Heart right ventricle (tissue), 16 donors: ENCODE results near the gene SCUBE1. TPM values are rescaled to one million over a fixed set of nuclear protein-coding genes. Genes with fewer than 3 reads are reported as not detected.

Experiments
- ATAC-seq, 8 donors: fragments of 200-7000 bp; cut with Tn5 transposase; one replicate each; pipeline ENCODE4 v1.9.1; 2020; ENCODE audit warnings: mild to moderate bottlenecking in 8 of 8, moderate library complexity in 8 of 8, moderate number of reproducible peaks in 1 of 8
- DNase-seq, 2 donors: peaks; one replicate each; pipeline ENCODE4 v3.0.0-alpha.2; 2020
- H3K27ac ChIP-seq, 10 donors: fragments of 200-600 bp; sonication (generic) in 2 of 10; one replicate each; pipeline versions ENCODE4 v1.5.0 to v1.8.0; 2020 to 2022; ENCODE audit warnings: mild to moderate bottlenecking in 3 of 10
- H3K27me3 ChIP-seq, 7 donors: fragments of 200-600 bp; one replicate each; pipeline ENCODE4 v1.8.0; 2021 to 2022; ENCODE audit warnings: mild to moderate bottlenecking in 2 of 7
- H3K36me3 ChIP-seq, 9 donors: fragments of 200-600 bp; sonication (generic) in 1 of 9; one replicate each; pipeline versions ENCODE4 v1.5.0 to v1.8.0; 2020 to 2022; ENCODE audit warnings: mild to moderate bottlenecking in 2 of 9
- H3K4me1 ChIP-seq, 9 donors: fragments of 200-600 bp; sonication (generic) in 1 of 9; one replicate each; pipeline versions ENCODE4 v1.5.0 to v1.8.0; 2020 to 2022; ENCODE audit warnings: mild to moderate bottlenecking in 4 of 9
- H3K4me3 ChIP-seq, 10 donors: fragments of 200-600 bp; sonication (generic) in 2 of 10; one replicate each; pipeline versions ENCODE4 v1.5.0 to v1.8.0; 2020 to 2022; ENCODE audit warnings: mild to moderate bottlenecking in 7 of 10, moderate library complexity in 2 of 10
- H3K9me3 ChIP-seq, 11 donors: fragments of 200-600 bp in 10 of 11; sonication (generic) in 2 of 11; one replicate each; pipeline versions ENCODE4 v1.5.0 to v1.8.0; 2013 to 2022; ENCODE audit warnings: mild to moderate bottlenecking in 2 of 11, control low read depth in 1 of 11, moderate library complexity in 1 of 11
- WGBS, 2 donors: extraction: QIAGEN DNeasy Blood & Tissue Kit; methylation state at CpG; one replicate each; pipeline ENCODE4 v1.1.7; 2013; ENCODE audit warnings: inconsistent platforms in 1 of 2; 5-methylcytosine and 5-hydroxymethylcytosine counted together
- intact Hi-C, 10 donors: fragments of 100-400 bp; cut with DNase I; formaldehyde crosslinking; loops; one replicate each; pipeline versions ENCODE4 v1.11.1 to v1.14.2; 2022
- polyA plus RNA-seq, 2 donors: library from polyadenylated mRNA; stranded (reverse); fragments of 200-250 nt; gene quantifications; one replicate each; pipeline ENCODE4 v1.2.3, GENCODE V29; 2013
- total RNA-seq, 10 donors: library from RNA; stranded (reverse); fragmentation: NEBNext Ultra II Directional in 3 of 10; extraction: Animal tissue kit (Norgen Biotek cat#: 25700) in 3 of 10; gene quantifications; one replicate each; pipeline versions ENCODE4 v1.2.1 to v1.2.4, GENCODE V29; 2021 to 2023
- TF ChIP-seq, protein P1 (sequence below), 9 donors: fragments of 200-600 bp; sonication (generic) in 2 of 9; IDR thresholded peaks; one replicate each; pipeline versions ENCODE4 v1.5.0 to v1.8.0; 2021 to 2022; ENCODE audit warnings: antibody characterized with exemption in 9 of 9, mild to moderate bottlenecking in 5 of 9, moderate library complexity in 1 of 9
- donor health status: Arrhythmogenic right ventricular cardiomyopathy.
- donor health status: ischemic (EF 13 %, LVEDD 7.1; RV severe dilation, severe dysfunction).
- donor health status: healthy with polysubstance abuse.
- donor health status: DM: no; HTN: yes; CAD: no.
- donor health status: DM: no; HTN: no; CAD: no.
- donor health status: ischemic (EF 25% LVEDD 6.9; RV normal size, moderate dysfunction).
- donor health status: ischemic (EF 25% LVEDD 5.7; RV mildly dilated, moderate dysfunction).
- donor health status: healthy.
- donor health status: DM: yes; HTN: yes; CAD: no.
- donor health status: Ischemic cardiomyopathy.
- donor health status: ischemic (EF 35%, LVEDD 5.7; RV mildly dilated, moderate dysfunction).
- donor health status: nonischemic (EF 11% LVEDD 7.7; RV severe dilation, severe dysfunction).
- donor health status: DM: yes; HTN: yes; CAD: no.
- donor health status: PGD.
- donor health status: ischemic (EF 29% LVEDD 5.4; RV normal size, mild dysfunction).
- donor health status: nonischemic (EF 23%, LVEDD 6.1; RV moderate dilation, normal function).

SCUBE1 gene
- total and polyA plus RNA-seq, 12 donors: 0.01 to 0.60 (median 0.13) TPM; not detected in 1

DNA sequence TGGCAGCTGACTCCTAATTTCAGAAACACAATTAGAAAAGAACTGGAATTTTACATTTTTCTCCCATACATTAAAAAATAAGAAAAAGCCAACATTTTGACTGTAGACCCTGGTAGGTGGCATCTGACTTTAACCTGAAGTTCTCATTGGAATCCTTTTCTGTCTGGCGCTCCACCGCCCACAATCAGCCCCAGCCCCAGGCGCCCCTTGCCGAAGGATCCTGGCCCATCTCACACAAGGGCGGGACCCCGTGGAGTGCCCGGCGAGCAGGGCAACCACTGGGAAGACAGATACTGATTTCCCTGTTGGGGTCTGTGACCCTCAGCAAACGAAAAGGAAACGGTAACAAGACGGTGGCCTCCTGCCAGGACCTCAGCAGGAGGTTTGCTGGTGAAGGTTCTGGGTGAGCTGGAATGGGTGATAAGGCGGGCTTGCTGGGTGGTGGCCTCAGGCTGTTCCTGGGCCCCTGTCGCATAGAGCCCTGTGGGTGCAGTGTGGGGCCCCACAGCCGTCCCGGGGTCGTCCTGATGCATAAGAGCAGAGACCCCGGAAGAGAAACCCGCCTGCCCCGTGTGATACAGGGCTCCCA is 176.1 kb downstream of the SCUBE1 start:
- 92 to 94% methylated on average over 19 of the region's 19 CpGs for WGBS, 2 donors
- intact Hi-C loops: no loop called here
- ATAC-seq (no peak), DNase-seq (no peak)
- Histone ChIP-seq H3K4me3 (no peak overlapping the region), H3K27me3 (no peaks in the 10 kb centered on the region), H3K27ac (no peak overlapping the region), H3K36me3 (peaks cover 0 to 53% (median 7%) of the 10 kb centered on the region in 9 donors), H3K4me1 (peaks cover 6 to 26% (median 17%) of the 10 kb centered on the region in 9 donors), H3K9me3 (no peaks in the 10 kb centered on the region)
- TF ChIP-seq, protein P1, sequence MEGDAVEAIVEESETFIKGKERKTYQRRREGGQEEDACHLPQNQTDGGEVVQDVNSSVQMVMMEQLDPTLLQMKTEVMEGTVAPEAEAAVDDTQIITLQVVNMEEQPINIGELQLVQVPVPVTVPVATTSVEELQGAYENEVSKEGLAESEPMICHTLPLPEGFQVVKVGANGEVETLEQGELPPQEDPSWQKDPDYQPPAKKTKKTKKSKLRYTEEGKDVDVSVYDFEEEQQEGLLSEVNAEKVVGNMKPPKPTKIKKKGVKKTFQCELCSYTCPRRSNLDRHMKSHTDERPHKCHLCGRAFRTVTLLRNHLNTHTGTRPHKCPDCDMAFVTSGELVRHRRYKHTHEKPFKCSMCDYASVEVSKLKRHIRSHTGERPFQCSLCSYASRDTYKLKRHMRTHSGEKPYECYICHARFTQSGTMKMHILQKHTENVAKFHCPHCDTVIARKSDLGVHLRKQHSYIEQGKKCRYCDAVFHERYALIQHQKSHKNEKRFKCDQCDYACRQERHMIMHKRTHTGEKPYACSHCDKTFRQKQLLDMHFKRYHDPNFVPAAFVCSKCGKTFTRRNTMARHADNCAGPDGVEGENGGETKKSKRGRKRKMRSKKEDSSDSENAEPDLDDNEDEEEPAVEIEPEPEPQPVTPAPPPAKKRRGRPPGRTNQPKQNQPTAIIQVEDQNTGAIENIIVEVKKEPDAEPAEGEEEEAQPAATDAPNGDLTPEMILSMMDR (IDR thresholded peaks at IDR 0.05): no peak

DNA sequence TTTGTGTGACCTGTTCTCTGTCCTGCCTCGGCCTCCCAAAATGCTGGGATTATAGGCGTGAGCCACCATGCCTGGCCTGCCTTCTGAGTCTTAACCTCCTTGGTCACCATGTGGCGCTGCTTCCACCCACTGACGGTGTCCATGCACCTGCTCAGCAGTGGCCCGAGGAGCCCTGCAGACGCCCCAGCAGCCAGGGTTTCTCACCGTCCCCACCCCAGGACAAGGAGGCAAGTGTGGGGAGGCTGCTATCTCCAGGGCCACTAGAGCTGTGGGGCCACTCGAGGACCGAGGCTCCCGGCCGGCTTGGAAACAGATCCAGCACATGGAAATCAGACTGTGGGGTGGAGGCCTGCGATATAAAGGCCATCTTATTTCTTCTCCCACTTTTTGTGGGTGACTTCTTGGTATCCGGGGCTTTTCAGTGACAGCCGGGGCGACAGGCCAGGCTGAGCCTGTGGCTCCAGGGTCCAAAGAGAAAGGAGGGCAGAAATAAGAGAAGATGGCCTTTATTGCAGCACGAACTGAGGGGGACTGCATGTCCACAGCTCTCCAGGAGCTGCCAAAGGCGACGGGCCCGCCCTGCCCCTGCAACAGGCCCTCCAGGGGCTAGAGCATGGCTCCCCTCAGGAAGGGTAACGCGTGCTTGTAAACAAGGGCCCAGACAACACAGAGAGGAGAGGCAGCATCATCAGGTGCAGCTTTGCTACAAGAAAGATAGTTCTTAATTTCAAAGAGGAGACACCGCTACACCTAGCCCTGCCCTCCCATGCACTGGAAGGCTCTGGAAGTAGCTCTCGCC is 176.8 kb downstream of the SCUBE1 start:
- Histone ChIP-seq H3K9me3 (no peaks in the 10 kb centered on the region), H3K27me3 (no peaks in the 10 kb centered on the region), H3K36me3 (peaks cover 0 to 54% (median 7%) of the 10 kb centered on the region in 9 donors), H3K4me3 (no peak overlapping the region), H3K4me1 (peaks cover 6 to 26% (median 17%) of the 10 kb centered on the region in 9 donors), H3K27ac (no peak overlapping the region)
- TF ChIP-seq, protein P1 (IDR thresholded peaks at IDR 0.05): no peak
- intact Hi-C loops: no loop called here
- no peak for ATAC-seq
- DNase-seq: no peak
- 91 to 92% methylated on average over 23 of the region's 23 CpGs for WGBS, 2 donors

- ATAC-seq (peak in 2 of 8 donors; percentile 1 to 19), DNase-seq (no peak)
- H3K4me3 ChIP-seq: no peak overlapping the region
- intact Hi-C loops: no loop called here
- peaks cover 0 to 52% (median 7%) of the 10 kb centered on the region in 9 donors for H3K36me3 ChIP-seq
- 39 to 45% methylated on average over 16 of the region's 16 CpGs for WGBS, 2 donors
- TF ChIP-seq, protein P1 (IDR thresholded peaks at IDR 0.05): no peak
- no peak overlapping the region for H3K27ac ChIP-seq
- peaks cover 6 to 32% (median 20%) of the 10 kb centered on the region in 9 donors for H3K4me1 ChIP-seq
- H3K9me3 ChIP-seq: no peaks in the 10 kb centered on the region
- H3K27me3 ChIP-seq: no peaks in the 10 kb centered on the region
Measured at GRCh38 chr22:43164636-43165035, 178.5 kb downstream of the SCUBE1 start.

GRCh38 chr22:43163241-43163795 is 179.9 kb downstream of the SCUBE1 start:
- Histone ChIP-seq H3K27me3 (no peaks in the 10 kb centered on the region), H3K4me1 (peaks cover 6 to 39% (median 25%) of the 10 kb centered on the region in 9 donors), H3K36me3 (peaks cover 0 to 47% (median 7%) of the 10 kb centered on the region in 9 donors), H3K4me3 (no peak overlapping the region), H3K27ac (peak overlapping the region in 2 of 10 donors; percentile 27 to 36), H3K9me3 (no peaks in the 10 kb centered on the region)
- peak in 2 of 8 donors; percentile 3 to 6 for ATAC-seq
- DNase-seq: no peak
- TF ChIP-seq, protein P1 (IDR thresholded peaks at IDR 0.05): no peak
- intact Hi-C loops: no loop called here
- WGBS, 2 donors: 81 to 87% methylated on average over 18 of the region's 18 CpGs
